G401.6 (cell line): Measurements from ENCODE around the gene KRT40.

Experiments
- FAIRE-seq: peaks from 2 replicates; lab custom pipeline; 2012; peaks lifted over from hg19 to GRCh38; lab: Jason Lieb, UNC

Gene KRT40

DNA sequence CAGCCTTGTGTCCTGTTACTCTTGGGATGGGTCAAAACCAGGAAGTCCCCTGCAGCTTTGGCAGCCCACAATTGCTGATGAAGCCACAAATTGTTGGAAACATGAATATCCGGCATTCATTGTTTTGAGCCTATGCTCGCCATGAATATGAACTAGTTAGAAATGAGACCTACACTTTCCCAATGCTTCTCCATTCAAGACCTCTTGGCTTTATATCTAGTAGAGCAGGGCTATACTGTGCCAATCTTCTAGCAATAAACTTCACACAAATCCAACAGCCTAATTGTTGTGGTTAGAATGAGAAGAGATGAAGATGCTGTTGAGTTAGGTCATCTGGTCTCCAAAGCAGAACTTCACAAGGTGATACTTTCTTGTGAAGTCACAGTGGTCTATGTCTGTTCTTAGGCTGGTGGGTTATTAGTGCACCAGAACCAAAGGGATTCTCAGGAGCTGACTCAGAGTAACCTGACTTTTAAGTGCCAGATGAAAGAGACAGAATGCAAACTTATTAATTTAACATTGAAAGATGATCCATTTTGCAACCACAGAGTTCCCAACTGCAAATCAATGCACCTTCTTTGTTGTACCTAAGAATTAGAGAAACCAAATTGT is 33.0 kb downstream of the KRT40 start:
- no peak for FAIRE-seq

DNA sequence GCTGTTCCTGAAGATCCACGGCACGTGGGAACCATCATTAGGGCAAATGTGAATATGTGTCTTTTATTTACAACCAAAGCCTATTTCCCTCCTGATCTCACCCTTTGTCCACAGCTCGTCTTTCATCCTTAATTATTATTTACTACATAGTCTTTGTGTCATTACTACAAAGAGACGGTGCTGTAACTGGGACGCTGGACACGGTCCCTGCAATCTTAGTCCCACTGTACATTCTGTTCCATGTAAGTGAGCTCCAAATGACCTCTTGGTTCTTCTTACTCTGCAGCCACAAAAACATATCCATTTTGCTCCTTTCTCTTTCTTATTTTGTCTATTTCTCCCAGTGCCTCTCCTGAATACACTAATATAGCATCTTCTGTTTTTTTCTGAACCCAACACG is 34.0 kb downstream of the KRT40 start:
- no peak for FAIRE-seq

DNA sequence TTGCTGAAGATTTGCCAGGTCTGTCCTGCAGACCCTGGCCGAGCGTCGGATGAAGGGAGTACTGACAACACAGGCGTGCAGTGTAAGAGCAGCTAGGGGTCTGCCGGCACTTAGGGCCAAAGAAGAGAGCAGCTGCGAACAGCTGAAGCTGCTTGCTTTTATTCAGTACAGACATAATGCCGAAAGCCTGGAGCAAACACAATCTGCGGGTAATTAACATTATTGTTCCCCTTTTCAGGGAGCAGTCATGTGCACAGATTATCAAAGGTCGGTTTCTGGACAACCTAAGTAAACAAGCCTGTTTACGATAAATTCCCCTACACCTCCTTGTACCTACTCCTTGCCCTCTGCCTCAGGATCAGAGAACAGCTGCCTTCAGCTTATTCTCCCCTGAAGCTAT is 34.7 kb downstream of the KRT40 start:
- FAIRE-seq = no peak

- no peak for FAIRE-seq
Measured at GRCh38 chr17:40947929-40948328, 36.2 kb downstream of the KRT40 start.

DNA sequence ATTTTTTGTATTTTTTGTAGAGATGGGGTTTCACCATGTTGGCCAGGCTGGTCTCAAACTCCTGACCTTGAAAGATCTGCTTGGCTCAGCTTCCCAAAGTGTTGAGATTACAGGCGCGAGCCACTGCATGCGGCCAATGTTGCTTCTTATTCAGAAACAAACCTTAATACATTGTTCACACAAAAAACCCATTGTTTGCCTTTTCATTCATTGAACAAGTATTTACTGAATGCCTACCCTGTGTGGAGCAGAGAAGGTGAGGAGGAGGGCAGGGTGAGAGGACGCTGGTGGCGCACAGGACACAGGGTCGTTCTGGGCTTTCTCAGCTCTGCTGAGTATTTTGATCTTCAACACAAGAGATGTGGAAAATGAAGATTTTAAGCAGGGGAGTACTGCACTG is 38.7 kb downstream of the KRT40 start:
- no peak for FAIRE-seq

- no peak for FAIRE-seq
Measured at GRCh38 chr17:40944531-40944930, 39.6 kb downstream of the KRT40 start.

DNA sequence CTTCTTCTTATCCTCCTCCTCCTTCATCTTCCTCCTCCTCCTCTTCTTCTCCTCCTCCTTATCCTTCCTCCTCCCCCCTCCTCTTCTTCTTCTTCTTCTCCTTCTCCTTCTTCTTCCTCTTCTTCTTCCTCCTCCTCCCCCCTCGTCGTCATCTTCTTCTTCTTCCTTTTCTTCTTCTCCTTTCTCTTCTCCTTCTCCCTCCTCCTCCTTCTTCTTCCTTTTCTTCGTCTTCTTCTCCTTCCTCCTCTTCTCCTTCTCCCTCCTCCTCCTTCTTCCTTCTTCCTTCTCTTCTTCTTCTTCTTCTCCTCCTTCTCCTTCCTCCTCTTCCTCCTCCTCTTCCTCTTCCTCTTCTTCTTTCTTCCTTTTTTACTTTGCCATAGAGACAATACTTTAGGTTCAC is 41.6 kb downstream of the KRT40 start:
- FAIRE-seq = no peak

GRCh38 chr17:40940266-40940665 is 43.9 kb downstream of the KRT40 start:
- no peak for FAIRE-seq

- no peak for FAIRE-seq
Measured at GRCh38 chr17:40938981-40939380, 45.1 kb downstream of the KRT40 start.

DNA sequence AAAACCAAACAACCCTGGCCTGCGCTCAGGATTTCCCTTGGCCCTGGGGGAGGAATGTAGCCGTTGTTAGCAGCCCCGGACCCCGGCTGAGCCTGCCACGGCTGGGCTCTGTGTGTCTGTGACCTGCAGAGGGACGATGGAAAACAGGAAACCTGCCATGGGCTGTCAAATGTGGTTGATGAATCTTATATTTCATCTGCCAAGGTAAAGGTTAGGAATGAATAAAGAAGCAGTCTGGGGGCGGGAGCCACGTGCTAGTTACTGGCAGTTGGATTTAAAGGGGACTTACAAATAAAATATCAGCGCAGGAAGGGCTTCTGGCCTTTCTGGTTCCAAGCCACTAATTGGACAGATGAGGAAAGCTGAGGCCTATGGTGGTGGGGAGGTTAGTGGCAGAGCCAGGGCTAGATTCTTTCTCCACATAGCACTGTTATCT is 46.7 kb downstream of the KRT40 start, which contains the start of gene KRT23:
Gene KRT23, minus strand, starts transcription at position 263 of the 436 bp plus-strand sequence. CDS start 1,043 bp downstream, outside the sequence.
- FAIRE-seq = no peak

- no peak for FAIRE-seq
Measured at GRCh38 chr17:40936976-40937375, 47.1 kb downstream of the KRT40 start.

- FAIRE-seq = no peak
Measured at GRCh38 chr17:40936437-40936971, 47.6 kb downstream of the KRT40 start.

- no peak for FAIRE-seq
Measured at GRCh38 chr17:40935624-40936023, 48.5 kb downstream of the KRT40 start.

- no peak for FAIRE-seq
Measured at GRCh38 chr17:40932608-40933007, 51.5 kb downstream of the KRT40 start.

- FAIRE-seq = no peak
Measured at GRCh38 chr17:40931311-40931710, 52.8 kb downstream of the KRT40 start.
